ENCODE data around the gene CUBN.

GRCh38 chr10:16965344-16965616, 164.3 kb downstream of the CUBN start:
- TF ChIP-seq CTCF (conservative IDR thresholded peaks at IDR 0.05) (no peak), EZH2 (IDR thresholded peaks at IDR 0.05; ENCODE audit: low read depth) (no peak)
